Activated naive CD4-positive, alpha-beta T cell treated with anti-CD3 and anti-CD28 coated beads, Interleukin-2, amount 10 ng/mL, durations not matched to agents 5 hours and 36 hours (primary cell): ENCODE results near the gene ZMYND15. TPM values are rescaled to one million over a fixed set of nuclear protein-coding genes. Genes with fewer than 3 reads are reported as not detected.

Experiments used
- total RNA-seq, 2 experiments: library from RNA; stranded (reverse); gene quantifications; one replicate each; pipeline ENCODE4 v1.2.3, GENCODE V29; 2021

ZMYND15 gene
- total RNA-seq = under 1 TPM; 0.19 to 0.25 TPM

GRCh38 chr17:4739122-4740024 lies at the start of gene ZMYND15, which contains the start of gene CXCL16:
Gene ZMYND15 (plus strand): TSS chr17:4739833. CDS start chr17:4740549, 716 bp downstream.
Gene CXCL16 (minus strand): TSS chr17:4739928. CDS start chr17:4739339, 589 bp downstream.

GRCh38 chr17:4709794-4710692 lies 29.6 kb upstream of the ZMYND15 start, which contains the start of gene ARRB2:
Gene ARRB2 (plus strand): TSS chr17:4710632. CDS start chr17:4710722, 90 bp downstream.

GRCh38 chr17:4771519-4772234 lies 32.0 kb downstream of the ZMYND15 start, which contains the start of gene TM4SF5:
Gene TM4SF5 (plus strand): TSS chr17:4771886. CDS start chr17:4771923, 37 bp downstream.

GRCh38 chr17:4786106-4786511 lies 46.5 kb downstream of the ZMYND15 start, which contains the start of gene VMO1:
Gene VMO1 (minus strand): TSS chr17:4786364. CDS start chr17:4786352, 12 bp downstream.

GRCh38 chr17:4788807-4789700 lies 49.4 kb downstream of the ZMYND15 start, which contains the start of gene GLTPD2:
Gene GLTPD2 (plus strand): TSS chr17:4788964. CDS start chr17:4789012, 48 bp downstream.

Other genes starting within 250 kb of the ZMYND15 start
- under 1 TPM; 0.28 to 0.53 TPM for gene SPNS2, start 241.0 kb upstream of the ZMYND15 start, total RNA-seq
- gene MYBBP1A, start 184.4 kb upstream of the ZMYND15 start, total RNA-seq = 10 to 100 TPM; 59.6 to 61.3 TPM
- not detected for gene GGT6, start 179.3 kb upstream of the ZMYND15 start, total RNA-seq
- gene SMTNL2, start 155.3 kb upstream of the ZMYND15 start, total RNA-seq = not detected
- not detected for gene ALOX15, start 98.2 kb upstream of the ZMYND15 start, total RNA-seq
- 10 to 100 TPM; 59.5 to 66.0 TPM for gene PELP1, start 35.7 kb upstream of the ZMYND15 start, total RNA-seq
- gene ARRB2, start 29.2 kb upstream of the ZMYND15 start, total RNA-seq = 100 to 1,000 TPM; 320 to 339 TPM
- gene MED11, start 8.4 kb upstream of the ZMYND15 start, total RNA-seq = 10 to 100 TPM; 24.6 to 27.4 TPM
- 1 to 10 TPM; 1.6 TPM for gene CXCL16, start 95 bp downstream of the ZMYND15 start, total RNA-seq
- not detected for gene TM4SF5, start 32.1 kb downstream of the ZMYND15 start, total RNA-seq
- not detected for gene VMO1, start 46.5 kb downstream of the ZMYND15 start, total RNA-seq
- gene GLTPD2, start 49.1 kb downstream of the ZMYND15 start, total RNA-seq = not detected
- gene PSMB6, start 56.3 kb downstream of the ZMYND15 start, total RNA-seq = 10 to 100 TPM; 94.7 to 95.7 TPM
- 10 to 100 TPM; 17.9 to 21.9 TPM for gene PLD2, start 67.3 kb downstream of the ZMYND15 start, total RNA-seq
- 100 to 1,000 TPM; 102 to 112 TPM for gene MINK1, start 93.5 kb downstream of the ZMYND15 start, total RNA-seq
- under 1 TPM; 0.48 to 0.68 TPM for gene C17orf107, start 159.7 kb downstream of the ZMYND15 start, total RNA-seq
- under 1 TPM in 1 of 2 experiments, not detected in 1; 0.23 TPM for gene CHRNE, start 163.3 kb downstream of the ZMYND15 start, total RNA-seq
- not detected for gene GP1BA, start 192.4 kb downstream of the ZMYND15 start, total RNA-seq
- 10 to 100 TPM; 62.3 to 64.3 TPM for gene SLC25A11, start 200.2 kb downstream of the ZMYND15 start, total RNA-seq
- gene RNF167, start 200.4 kb downstream of the ZMYND15 start, total RNA-seq = 100 to 1,000 TPM; 191 TPM
- 1,000 to 10,000 TPM; 2,036 to 2,067 TPM for gene PFN1, start 208.7 kb downstream of the ZMYND15 start, total RNA-seq
- gene ENO3, start 211.3 kb downstream of the ZMYND15 start, total RNA-seq = 10 to 100 TPM; 43.9 to 56.2 TPM
- gene SPAG7, start 228.0 kb downstream of the ZMYND15 start, total RNA-seq = 10 to 100 TPM; 50.5 to 56.4 TPM
- 10 to 100 TPM; 54.4 to 58.6 TPM for gene CAMTA2, start 247.8 kb downstream of the ZMYND15 start, total RNA-seq